HepG2 (cell line): Measurements from ENCODE around the gene KIAA0319L. TPM values are rescaled to one million over a fixed set of nuclear protein-coding genes. Genes with fewer than 3 reads are reported as not detected.

Source experiments
- ATAC-seq: fragments of 200-7000 bp; cut with Tn5 transposase; 3 replicates; pipeline ENCODE4 v1.9.1; 2020; ENCODE audit warnings: mild to moderate bottlenecking, moderate library complexity
- BruUV-seq: library from RNA; stranded (reverse); fragments of 400-500 nt; replicated peaks from 2 replicates; lab custom pipeline; 2021; lab: Mats Ljungman, UMichigan
- CTCF ChIA-PET: fragments of 300-600 bp; formaldehyde crosslinking; extraction: SDS; loops from one replicate; lab custom pipeline; 2021; ENCODE audit warnings: low total read pairs, inconsistent platforms, low intra/inter-chr PET ratio; lab: Yijun Ruan, JAX
- POLR2A ChIA-PET: fragments of 350-600 bp; sonication (Branson Sonifier 250); formaldehyde crosslinking; loops from one replicate; lab custom pipeline; 2020; ENCODE audit warnings: antibody characterized with exemption, inconsistent platforms; lab: Yijun Ruan, JAX
- DNase-seq: peaks from one replicate; pipeline ENCODE4 v3.0.0-alpha.2; 2015; ENCODE audit warnings: low spot score
- FAIRE-seq: peaks from 3 replicates; lab custom pipeline; 2011; peaks lifted over from hg19 to GRCh38; lab: Jason Lieb, UNC
- H2AFZ ChIP-seq: one replicate; pipeline ENCODE4 v1.6.1; 2011; ENCODE audit warnings: low read length, inconsistent platforms
- H3K27ac ChIP-seq: fragments of 300-600 bp; 3 replicates; pipeline ENCODE4 v1.8.0; 2011; ENCODE audit warnings: mixed run types, mild to moderate bottlenecking, mixed read lengths, low read length, inconsistent platforms; ENCODE audit not compliant: insufficient read depth; ENCODE audit errors: extremely low read length
- H3K27me3 ChIP-seq, 2 experiments: fragments of 200-600 bp in 1 of 2; 2 replicates in 1 of 2; 3 replicates in 1 of 2; pipeline versions ENCODE4 v1.6.0 to v1.8.0; 2011; ENCODE audit warnings: low read length in 2 of 2, mild to moderate bottlenecking in 2 of 2, moderate library complexity in 2 of 2, inconsistent platforms in 1 of 2; ENCODE audit not compliant: insufficient read depth in 2 of 2, control insufficient read depth in 1 of 2
- H3K36me3 ChIP-seq, 2 experiments: fragments of 200-600 bp in 1 of 2; replicated peaks in 1 of 2; 2 replicates in 1 of 2; 3 replicates in 1 of 2; pipeline versions ENCODE4 v1.5.1 to v1.8.0; 2011; ENCODE audit warnings: low read length in 2 of 2, inconsistent platforms in 1 of 2; ENCODE audit not compliant: insufficient read depth in 2 of 2, control insufficient read depth in 1 of 2
- H3K4me1 ChIP-seq: 2 replicates; pipeline ENCODE4 v1.5.1; 2012; ENCODE audit warnings: low read length, inconsistent platforms; ENCODE audit not compliant: insufficient read depth
- H3K4me2 ChIP-seq: 2 replicates; pipeline ENCODE4 v1.6.0; 2011; ENCODE audit warnings: low read depth, low read length, inconsistent platforms
- H3K4me3 ChIP-seq, 3 experiments: fragments of 200-600 bp in 1 of 3; sonication (generic), shearing (Covaris generic) in 1 of 3; replicated peaks in 1 of 3; 2 replicates each; pipeline ENCODE4 v1.5.1; 2011 to 2016; ENCODE audit warnings: low read length in 3 of 3, inconsistent platforms in 2 of 3, low read depth in 2 of 3, mild to moderate bottlenecking in 2 of 3, control low read depth in 1 of 3, mixed read lengths in 1 of 3; ENCODE audit not compliant: insufficient read depth in 1 of 3
- H3K79me2 ChIP-seq: one replicate; pipeline ENCODE4 v1.6.1; 2011; ENCODE audit warnings: low read length, inconsistent platforms; ENCODE audit not compliant: insufficient read depth
- H3K9ac ChIP-seq: 2 replicates; pipeline ENCODE4 v1.6.0; 2011; ENCODE audit warnings: mild to moderate bottlenecking, low read depth, low read length, inconsistent platforms; ENCODE audit not compliant: insufficient read depth
- H3K9me3 ChIP-seq: 2 replicates; pipeline ENCODE4 v1.5.1; 2012; ENCODE audit warnings: mild to moderate bottlenecking, low read length
- H4K20me1 ChIP-seq: 2 replicates; pipeline ENCODE4 v1.6.0; 2011; ENCODE audit warnings: inconsistent platforms, mild to moderate bottlenecking, low read length, moderate library complexity; ENCODE audit not compliant: insufficient read depth
- AFF4 ChIP-seq: sonication (generic); formaldehyde crosslinking; IDR thresholded peaks from 2 replicates; pipeline ENCODE4 v1.4.0; 2020; ENCODE audit warnings: missing genetic modification reagents
- ARID3A ChIP-seq: IDR thresholded peaks from 2 replicates; pipeline ENCODE4 v1.6.1; 2012; ENCODE audit warnings: low read depth, low read length, improper control_type of control experiment
- BATF2 ChIP-seq: sonication (generic); formaldehyde crosslinking; IDR thresholded peaks from 2 replicates; pipeline ENCODE4 v1.8.0; 2022; ENCODE audit warnings: mild to moderate bottlenecking, missing genetic modification reagents, moderate library complexity
- CEBPG ChIP-seq: IDR thresholded peaks from 2 replicates; pipeline ENCODE4 v1.6.1; 2016
- GTF2F1 ChIP-seq: fragments of 150-350 bp; IDR thresholded peaks from 2 replicates; pipeline ENCODE4 v1.6.1; 2014; ENCODE audit warnings: low read length
- KDM2A ChIP-seq: sonication (generic); formaldehyde crosslinking; IDR thresholded peaks from 2 replicates; pipeline ENCODE4 v1.4.0; 2020; ENCODE audit warnings: low read depth, missing genetic modification reagents, borderline replicate concordance
- MEF2D ChIP-seq: sonication (generic); formaldehyde crosslinking; IDR thresholded peaks from 2 replicates; pipeline ENCODE4 v1.5.1; 2020; ENCODE audit warnings: mild to moderate bottlenecking, missing genetic modification reagents
- PAF1 ChIP-seq: IDR thresholded peaks from 2 replicates; pipeline ENCODE4 v1.6.1; 2016; ENCODE audit warnings: missing genetic modification reagents, missing compliant biosample characterization
- POGZ ChIP-seq: sonication (generic); formaldehyde crosslinking; IDR thresholded peaks from 2 replicates; pipeline ENCODE4 v1.4.0; 2020; ENCODE audit warnings: mild to moderate bottlenecking, missing genetic modification reagents
- RFX5 ChIP-seq: IDR thresholded peaks from 2 replicates; pipeline ENCODE4 v1.6.1; 2011; ENCODE audit warnings: low read depth, low read length, improper control_type of control experiment
- STAT5B ChIP-seq: sonication (generic); formaldehyde crosslinking; IDR thresholded peaks from 2 replicates; pipeline ENCODE4 v1.4.0; 2020; ENCODE audit warnings: missing genetic modification reagents
- TGIF2 ChIP-seq: IDR thresholded peaks from 2 replicates; pipeline ENCODE4 v1.6.1; 2016; ENCODE audit warnings: control low read depth, missing compliant biosample characterization
- ZEB1 ChIP-seq: IDR thresholded peaks from 2 replicates; pipeline ENCODE4 v1.6.1; 2012; ENCODE audit warnings: mild to moderate bottlenecking, low read depth, inconsistent platforms; ENCODE audit not compliant: insufficient replicate concordance
- ZNF18 ChIP-seq: sonication (generic); formaldehyde crosslinking; IDR thresholded peaks from 2 replicates; pipeline ENCODE4 v1.8.0; 2022; ENCODE audit warnings: mild to moderate bottlenecking, missing genetic modification reagents; ENCODE audit not compliant: insufficient replicate concordance
- ZNF383 ChIP-seq: sonication (generic); formaldehyde crosslinking; IDR thresholded peaks from 2 replicates; pipeline ENCODE4 v1.4.0; 2020; ENCODE audit warnings: missing genetic modification reagents, mild to moderate bottlenecking, borderline replicate concordance
- ZXDC ChIP-seq: sonication (generic); formaldehyde crosslinking; IDR thresholded peaks from 2 replicates; pipeline ENCODE4 v1.5.0; 2020; ENCODE audit warnings: mild to moderate bottlenecking, missing genetic modification reagents
- WGBS: methylation state at CpG from one replicate; pipeline ENCODE4 v1.1.6; 2017; ENCODE audit warnings: low lambda C conversion rate; 5-methylcytosine and 5-hydroxymethylcytosine counted together
- in situ Hi-C: cut with HindIII; loops from 2 replicates; pipeline ENCODE4 v1.10.0; 2017; ENCODE audit warnings: low pct_unique_long_range_greater_than_20kb; ENCODE audit not compliant: extremely low pct_ligation_motif_present
- intact Hi-C: fragments of 100-400 bp; cut with micrococcal nuclease; formaldehyde crosslinking; loops from one replicate; pipeline ENCODE4 v1.10.0; 2022; ENCODE audit not compliant: unreplicated experiment
- polyA plus RNA-seq, 8 experiments: library from polyadenylated mRNA; depleted of rRNA in 3 of 8; stranded (reverse) in 7 of 8; unstranded in 1 of 8; fragments of >200 nt; fragmentation: Illumina TruSeq in 4 of 8; extraction: Trizol in 4 of 8; gene quantifications; 2 replicates each; pipeline versions ENCODE4 v1.2.1 to v1.2.3, GENCODE V29; 2011 to 2016; ENCODE audit warnings: low read depth in 4 of 8, missing spikeins in 1 of 8, mixed read lengths in 1 of 8; ENCODE audit not compliant: insufficient read depth in 1 of 8
- total RNA-seq, 5 experiments: library from RNA; depleted of rRNA; stranded (reverse); fragments of >200 nt; fragmentation: Illumina TruSeq; extraction: Trizol; gene quantifications; 2 replicates each; pipeline ENCODE4 v1.2.3, GENCODE V29; 2016; ENCODE audit warnings: low read depth in 1 of 5

KIAA0319L gene
- total and polyA plus RNA-seq, 2 of the 13 experiments (the other 11 are each of a cell fraction or from before 2014, with no cell fraction given) = 33.4 to 82.6 TPM

GRCh38 chr1:35488336-35488735 is 68.9 kb downstream of the KIAA0319L start:
- in situ Hi-C loops = no loop called here
- Histone ChIP-seq H3K36me3 (peaks cover 0 to 1% of the 10 kb centered on the region in 2 experiments; a peak in 1 of 5 replicates), H3K79me2 (no peaks in the 10 kb centered on the region), H3K27me3 (no peaks in the 10 kb centered on the region), H3K4me3 (no peak overlapping the region), H4K20me1 (no peaks in the 10 kb centered on the region), H2AFZ (no peak overlapping the region), H3K27ac (no peak overlapping the region), H3K9me3 (peaks cover under 1% of the 10 kb centered on the region; the same call in 1 of the 2 replicates), H3K9ac (no peak overlapping the region), H3K4me2 (no peak overlapping the region), H3K4me1 (peaks cover 28% of the 10 kb centered on the region)
- POLR2A ChIA-PET = no interaction called here
- no TSS peak for BruUV-seq
- no peak for DNase-seq
- CTCF ChIA-PET = no interaction called here
- no peak for ATAC-seq
- intact Hi-C loops = no loop called here
- WGBS = 80% methylated on average over 2 of the region's 2 CpGs
- FAIRE-seq = no peak
- TF ChIP-seq KDM2A = no peak
- no peak for TF ChIP-seq TGIF2 (CRISPR knock-in tag)
- TF ChIP-seq BATF2 (CRISPR knock-in tag) = no peak
- TF ChIP-seq ZNF18 (CRISPR knock-in tag) = no peak
- TF ChIP-seq GTF2F1 = no peak
- no peak for TF ChIP-seq ZEB1
- TF ChIP-seq PAF1 (CRISPR knock-in tag) = no peak
- no peak for TF ChIP-seq RFX5
- no peak for TF ChIP-seq POGZ (CRISPR knock-in tag)
- no peak for TF ChIP-seq ARID3A
- TF ChIP-seq ZXDC (CRISPR knock-in tag) = no peak
- no peak for TF ChIP-seq ZNF383 (CRISPR knock-in tag)
- no peak for TF ChIP-seq MEF2D
- TF ChIP-seq CEBPG (CRISPR knock-in tag) = no peak
- TF ChIP-seq STAT5B (CRISPR knock-in tag) = no peak
- TF ChIP-seq AFF4 (CRISPR knock-in tag) = no peak
